ENCODE results near the gene UFD1.
"Not testable (repeated sequence)": the region's sequence is repeated elsewhere in the genome, so short reads cannot be mapped to it uniquely, and the experiment has no call there.

The UFD1 gene

DNA sequence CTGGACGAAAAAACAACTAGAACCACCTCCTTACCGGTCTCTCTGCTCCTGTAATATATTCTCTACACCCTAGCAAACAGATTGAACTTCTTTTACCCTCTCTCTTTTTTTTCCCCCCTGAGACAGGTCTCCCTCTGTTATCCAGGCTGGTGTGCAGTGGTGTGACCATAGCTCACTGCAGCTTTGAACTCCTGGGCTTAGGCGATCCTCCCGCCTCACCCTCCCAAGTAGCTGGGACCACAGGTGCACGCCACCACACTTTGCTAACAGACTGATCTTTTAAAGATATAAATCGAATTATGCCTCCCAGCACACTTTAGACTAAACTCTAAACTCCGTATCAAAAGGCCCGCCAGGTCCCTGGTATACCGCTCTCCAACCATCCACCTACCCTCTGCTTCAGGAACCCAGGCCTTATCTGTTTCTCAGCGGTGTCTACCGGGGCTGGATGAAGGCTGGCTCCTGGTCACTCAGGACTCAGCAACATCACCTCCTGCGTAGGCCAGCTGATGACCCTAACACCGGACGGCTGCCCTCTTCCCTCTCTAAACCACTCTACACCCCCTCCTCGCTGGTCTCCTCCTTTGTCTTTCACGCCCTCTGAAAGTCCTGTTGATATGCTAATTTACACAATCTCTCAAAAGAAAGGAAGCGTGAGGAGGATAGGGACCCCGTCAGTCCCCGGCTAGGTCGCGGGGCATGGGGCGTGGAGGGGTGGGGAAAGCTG lies 32.2 kb downstream of the UFD1 start:
- DNase-seq = no peak

DNA sequence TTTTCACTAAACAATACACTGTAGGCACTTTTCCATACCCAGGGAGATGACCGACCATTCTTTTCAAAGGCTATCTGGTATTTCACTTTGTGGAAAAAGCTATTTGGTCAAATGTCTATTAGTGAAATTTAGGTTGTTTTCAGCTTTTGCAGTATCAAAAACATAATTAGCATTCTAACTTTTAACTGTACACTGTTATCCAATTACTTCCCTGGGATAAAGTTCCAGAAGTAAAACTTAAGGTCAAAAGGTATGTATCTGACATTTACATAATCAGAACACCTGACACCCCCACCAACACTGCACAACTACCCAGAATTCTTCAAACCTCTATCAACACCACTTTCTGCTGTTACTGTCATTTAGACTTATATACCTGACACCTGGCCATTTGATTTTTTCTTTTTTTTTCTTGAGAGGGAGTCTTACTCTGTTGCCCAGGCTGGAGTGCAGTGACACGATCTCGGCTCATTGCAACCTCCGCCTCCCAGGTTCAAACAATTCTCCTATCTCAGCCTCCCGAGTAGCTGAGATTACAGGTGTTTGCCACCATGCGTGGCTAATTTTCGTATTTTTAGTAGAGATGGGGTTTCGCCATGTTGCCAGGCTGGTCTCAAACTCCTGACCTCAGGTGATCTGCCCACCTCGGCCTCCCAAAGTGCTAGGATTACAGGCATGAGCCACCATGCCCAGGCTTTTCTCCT lies 33.6 kb downstream of the UFD1 start:
- not testable (repeated sequence) for DNase-seq

DNA sequence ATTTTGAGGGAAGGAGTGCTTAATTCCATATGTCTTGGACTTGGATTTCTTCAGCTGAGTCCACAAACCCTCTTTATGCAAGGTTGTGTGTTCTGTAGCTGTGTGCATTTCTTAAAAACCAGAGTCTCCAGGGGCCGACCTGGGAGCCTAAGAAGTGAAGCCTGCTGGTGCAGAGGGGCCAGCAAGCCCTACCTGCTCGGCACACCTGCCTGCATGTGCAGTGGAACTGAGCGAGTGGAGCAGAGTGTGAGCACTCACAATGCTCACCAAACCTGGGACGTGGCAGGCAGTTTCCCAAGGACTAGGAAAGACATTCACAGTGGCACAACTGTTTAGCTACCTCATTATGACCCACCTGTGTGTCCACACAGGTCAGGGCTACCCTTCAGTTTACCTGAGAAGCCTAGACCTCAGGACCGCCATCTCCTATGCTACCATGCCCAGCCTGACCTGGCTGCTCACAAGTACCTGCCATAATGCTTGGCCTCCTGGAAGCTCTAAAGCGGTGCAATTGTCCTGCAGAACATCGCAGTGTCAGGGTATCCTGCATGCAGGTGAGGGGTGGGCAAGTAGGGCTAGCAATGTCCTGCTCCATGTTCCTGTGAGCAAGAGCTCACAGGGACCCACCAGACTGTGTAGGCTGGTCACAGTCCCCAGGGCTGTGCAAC lies 35.3 kb downstream of the UFD1 start:
- DNase-seq = no peak

DNA sequence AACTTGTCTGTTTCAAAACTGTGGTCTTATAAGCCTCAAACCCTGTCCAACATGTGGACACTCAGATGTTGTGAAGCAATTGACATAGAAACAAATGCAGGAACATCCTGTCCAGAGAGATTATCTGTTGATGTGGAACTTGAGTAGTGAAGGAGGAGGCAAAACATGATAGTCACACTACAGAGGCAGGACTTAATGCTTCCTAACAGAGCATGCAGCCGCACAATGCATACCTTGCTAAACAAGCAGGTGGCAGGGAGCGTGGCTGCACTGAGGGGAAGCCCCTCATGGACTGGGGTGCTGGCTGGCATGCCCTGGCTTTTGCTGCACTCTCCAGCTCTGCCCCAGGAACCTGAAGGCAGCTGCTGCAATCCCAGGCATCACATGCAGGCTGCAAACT lies 36.8 kb downstream of the UFD1 start:
- DNase-seq = no peak

- no peak for DNase-seq
Measured at GRCh38 chr22:19440411-19441195, 38.4 kb downstream of the UFD1 start.

DNA sequence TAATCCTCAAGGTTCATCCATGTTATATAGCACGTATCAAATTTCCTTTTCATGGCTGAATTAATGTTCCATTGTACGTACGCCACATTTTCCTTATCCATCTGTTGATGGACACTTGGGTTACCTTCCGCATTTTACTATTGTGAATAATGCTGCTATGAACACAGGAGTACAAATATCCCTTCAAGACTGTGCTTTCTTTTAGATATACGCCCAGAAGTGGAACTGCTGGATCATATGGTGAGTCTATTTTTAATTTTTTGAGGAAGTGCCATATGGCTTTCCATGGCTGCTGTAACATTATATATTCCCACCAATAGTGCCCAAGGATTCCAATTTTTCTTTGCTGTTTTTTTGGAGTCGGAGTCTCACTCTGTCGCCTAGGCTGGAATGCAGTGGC lies 40.7 kb downstream of the UFD1 start:
- no peak for DNase-seq

DNA sequence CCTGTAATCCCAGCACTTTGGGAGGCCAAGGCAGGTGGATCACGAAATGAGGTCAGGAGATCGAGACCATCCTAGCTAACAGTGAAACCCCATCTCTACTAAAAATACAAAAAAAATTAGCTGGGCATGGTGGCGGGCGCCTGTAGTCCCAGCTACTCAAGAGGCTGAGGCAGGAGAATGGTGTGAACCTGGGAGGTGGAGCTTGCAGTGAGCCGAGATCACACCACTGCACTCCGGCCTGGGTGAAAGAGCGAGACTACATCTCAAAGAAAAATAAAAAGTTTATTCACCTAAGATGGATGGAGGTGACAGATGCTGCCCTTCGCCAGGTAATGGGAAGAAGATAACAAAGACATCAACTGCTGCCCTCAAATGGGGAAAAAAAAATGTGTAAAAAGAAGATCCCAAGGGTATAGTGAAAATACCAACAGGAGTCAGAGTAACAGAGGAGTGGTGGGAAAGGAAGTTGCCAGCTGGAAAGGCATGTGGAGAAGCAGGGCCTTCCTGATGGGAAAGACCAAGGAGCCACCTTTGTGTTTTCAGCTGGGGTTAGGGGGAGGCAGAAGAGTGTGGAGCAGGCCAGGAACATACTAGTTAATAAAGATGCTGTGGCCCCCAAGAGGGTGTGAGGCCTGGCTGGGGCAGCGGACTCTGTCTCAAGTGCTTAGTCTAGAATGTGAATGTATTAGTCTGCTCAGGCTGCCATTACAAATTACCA lies 42.4 kb downstream of the UFD1 start:
- DNase-seq = not testable (repeated sequence)

GRCh38 chr22:19434829-19435580 lies 44.0 kb downstream of the UFD1 start:
- DNase-seq = no peak

DNA sequence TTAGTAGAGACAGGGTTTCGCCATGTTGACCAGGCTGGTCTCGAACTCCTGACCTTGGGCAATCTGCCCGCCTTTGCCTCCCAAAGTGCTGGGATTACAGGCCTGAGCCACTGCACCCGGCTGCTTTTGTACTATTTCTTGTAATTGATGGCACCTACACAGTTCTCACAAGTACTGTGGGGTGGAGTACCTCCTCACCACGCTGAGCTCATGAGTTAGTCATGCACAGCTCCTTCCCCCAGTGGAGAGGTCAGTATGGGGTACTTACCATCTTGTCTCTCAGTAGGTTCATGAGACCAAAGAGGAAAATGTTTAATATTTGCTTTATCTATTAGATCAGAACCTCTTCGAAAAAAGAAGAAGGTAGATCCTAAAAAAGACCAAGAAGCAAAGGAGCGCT lies 44.6 kb downstream of the UFD1 start:
- DNase-seq = no peak

DNA sequence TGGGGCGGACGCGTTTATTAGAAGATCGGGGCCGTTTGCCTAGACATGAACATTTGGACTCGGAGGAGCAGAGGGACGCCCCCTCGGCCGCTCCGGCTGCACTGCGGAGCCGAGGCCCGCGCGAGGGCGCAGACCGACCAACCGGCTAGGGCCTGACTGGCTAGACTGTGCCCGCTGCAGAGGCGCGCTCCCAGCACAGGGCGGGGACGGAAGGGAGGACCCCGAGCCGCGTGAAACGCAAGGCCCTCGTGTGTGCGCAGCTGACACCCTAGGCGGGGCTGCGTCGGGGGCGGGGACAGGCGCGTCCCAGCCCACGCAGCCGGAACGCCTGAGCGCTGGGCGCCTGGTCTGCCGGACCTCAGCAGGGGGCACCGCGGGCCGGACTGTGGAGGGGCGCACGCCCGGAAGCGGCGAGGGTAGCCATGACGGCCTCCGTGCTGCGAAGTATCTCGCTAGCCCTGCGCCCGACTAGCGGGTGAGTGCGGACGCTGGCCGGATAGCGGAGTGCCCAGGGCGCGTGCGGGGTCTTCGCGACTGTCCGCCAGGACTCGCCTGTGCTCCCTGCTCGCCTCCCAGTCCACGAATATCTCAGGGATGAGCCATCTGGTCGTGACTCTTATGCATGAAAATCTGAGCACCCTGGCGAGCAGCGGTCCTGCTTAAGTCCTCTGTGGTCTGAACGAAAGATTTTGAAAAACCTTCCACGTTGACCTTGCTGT lies 46.7 kb downstream of the UFD1 start, which contains the start of gene MRPL40:
Gene MRPL40, plus strand, starts transcription at position 413 of the 719 bp plus-strand sequence. Its CDS starts 10 bp downstream, at position 423.
- DNase-seq = peak; percentile 97

DNA sequence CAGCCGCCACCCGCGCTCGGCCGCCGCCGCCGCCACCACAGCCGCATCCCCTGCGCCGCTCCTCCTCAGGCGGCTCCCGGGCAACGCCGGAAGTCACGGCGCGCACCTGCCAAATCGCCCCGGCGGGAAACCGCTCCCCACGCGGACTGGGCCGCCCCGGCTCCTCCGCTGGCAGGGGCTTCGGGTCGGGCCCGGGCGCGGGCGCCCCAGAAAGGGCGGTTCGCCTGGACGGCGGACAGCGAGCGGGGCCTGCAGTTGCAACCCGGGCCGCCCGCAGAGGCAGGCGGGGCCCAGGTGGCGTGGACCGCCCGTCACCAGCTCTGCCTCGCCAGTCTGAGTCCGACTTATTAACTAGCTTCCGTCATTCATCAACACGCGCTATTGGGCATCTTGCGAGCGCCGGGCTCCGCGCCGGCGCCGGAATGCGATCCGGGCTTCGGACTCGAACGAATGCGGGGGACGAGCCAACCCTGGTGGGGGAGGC lies 47.3 kb downstream of the UFD1 start, which contains the start of gene HIRA:
Gene HIRA, minus strand, starts transcription at position 85 of the 484 bp plus-strand sequence. CDS start 257 bp downstream, outside the sequence.
- DNase-seq = peak; percentile 91

DNA sequence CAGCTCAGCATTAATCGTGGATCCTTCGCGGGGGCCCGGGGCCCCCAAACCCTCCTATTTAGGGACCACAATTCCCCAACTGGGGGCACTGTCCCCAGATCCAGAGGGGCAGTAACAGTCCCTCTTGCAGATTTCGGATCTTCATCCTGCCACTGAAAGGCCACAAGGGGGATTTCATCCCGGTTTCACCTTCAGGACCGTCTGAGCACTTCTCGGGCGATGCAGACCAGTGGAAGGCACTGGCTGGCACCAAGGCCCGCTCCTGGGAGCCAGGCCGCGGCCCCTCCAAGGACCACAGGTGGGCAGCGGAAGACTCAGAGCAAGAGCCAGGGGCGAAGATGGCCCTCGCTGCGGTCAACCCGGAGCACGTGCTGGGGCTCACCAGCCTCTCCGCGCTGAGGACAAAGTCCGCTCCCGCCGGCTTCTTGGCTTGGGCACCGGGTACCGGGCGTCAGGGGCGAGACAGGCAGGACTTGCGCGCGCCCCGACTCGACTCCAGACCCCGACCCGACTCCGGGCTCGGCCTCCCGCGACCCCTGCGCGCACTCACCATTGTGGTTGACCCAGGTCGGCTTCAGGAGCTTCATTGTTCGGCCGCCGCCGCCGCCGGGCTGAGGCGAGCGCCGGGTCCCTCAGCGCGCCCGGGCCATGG lies 48.0 kb downstream of the UFD1 start:
- peak; percentile 55 for DNase-seq

DNA sequence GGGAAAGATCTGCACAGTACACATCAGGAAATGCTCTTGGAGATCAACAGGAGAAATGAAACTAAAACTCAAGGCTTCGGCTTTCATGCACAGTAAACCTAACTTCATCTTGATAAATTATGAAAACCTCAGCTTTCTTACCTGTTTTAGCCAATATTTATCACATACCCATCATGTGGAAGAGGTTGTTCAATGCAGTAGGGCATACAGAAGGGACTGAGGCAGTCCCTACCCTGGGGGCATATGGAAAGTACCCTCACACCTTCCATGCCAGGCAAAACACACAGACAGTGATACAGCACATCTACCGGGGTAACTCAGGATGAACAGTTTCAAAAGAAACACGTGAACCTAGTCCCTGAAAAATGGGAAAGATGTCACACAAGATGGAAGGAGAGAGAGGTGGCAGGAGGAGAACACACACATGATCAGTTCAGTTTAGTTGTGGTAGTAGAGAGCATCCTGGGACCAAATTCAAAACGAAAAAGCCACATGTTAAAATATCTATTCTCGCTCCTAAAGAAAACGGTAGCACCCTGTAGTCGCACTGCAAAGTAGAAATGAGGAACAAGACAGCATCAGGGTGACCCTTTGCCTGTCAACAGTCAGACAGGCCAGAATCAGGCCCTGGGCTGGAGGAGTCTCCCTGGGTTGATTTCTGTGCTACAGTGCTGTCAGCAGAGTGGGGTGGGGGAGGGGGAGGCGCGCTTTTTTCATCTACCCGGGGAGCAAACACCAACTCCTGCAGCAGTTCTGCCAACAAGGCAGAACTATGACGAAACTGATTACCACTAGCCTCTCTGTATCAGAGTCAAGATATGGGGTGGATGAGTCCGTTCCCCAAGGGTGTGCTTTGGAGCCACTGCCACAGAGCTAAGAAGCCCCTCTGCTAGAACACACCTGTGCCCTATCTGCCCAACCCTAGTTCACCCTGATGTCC lies 48.8 kb downstream of the UFD1 start:
- DNase-seq = no peak

DNA sequence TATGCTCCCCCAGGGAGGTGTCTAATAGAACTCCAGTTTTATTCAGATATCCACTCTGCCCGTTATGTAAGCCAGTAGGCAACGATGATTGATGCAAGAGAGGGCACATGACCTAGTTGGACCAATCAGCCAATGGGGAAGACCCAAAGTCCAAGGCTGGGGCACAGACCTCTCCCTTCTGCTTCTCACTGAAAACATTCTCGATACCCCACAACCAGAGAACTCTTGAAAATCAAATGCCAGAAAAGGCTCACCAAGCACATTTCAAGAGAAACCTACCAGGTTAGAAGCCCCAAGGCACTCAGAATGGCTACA lies 54.9 kb downstream of the UFD1 start:
- no peak for DNase-seq

- no peak for DNase-seq
Measured at GRCh38 chr22:19422440-19423301, 56.3 kb downstream of the UFD1 start.

GRCh38 chr22:19420321-19420720 lies 58.7 kb downstream of the UFD1 start:
- DNase-seq = no peak

- DNase-seq = no peak
Measured at GRCh38 chr22:19419464-19420178, 59.4 kb downstream of the UFD1 start.

Data from right forelimb (tissue), 1 donor.